Activated T-helper 17 cell treated with anti-CD3 and anti-CD28 coated beads, Interleukin-2, amount 50 U/mL, for 72 hours (primary cell): ENCODE measurements around the gene NDOR1. TPM values are rescaled to one million over a fixed set of nuclear protein-coding genes. Genes with fewer than 3 reads are reported as not detected.
"Not testable (repeated sequence)": the region's sequence is repeated elsewhere in the genome, so short reads cannot be mapped to it uniquely, and the experiment has no call there.

ENCODE experiments used
- ATAC-seq: fragments of 150-1000 bp; cut with Tn5 transposase; replicated peaks from 2 replicates; pipeline ENCODE4 v1.10.0; 2021; ENCODE audit warnings: mild to moderate bottlenecking, moderate library complexity
- H3K27ac Mint-ChIP-seq: one replicate; pipeline ENCODE4 v1.8.0; 2022; ENCODE audit warnings: mixed read lengths
- H3K27me3 Mint-ChIP-seq: one replicate; pipeline ENCODE4 v1.8.0; 2022; ENCODE audit warnings: mixed read lengths
- H3K36me3 Mint-ChIP-seq: one replicate; pipeline ENCODE4 v1.8.0; 2022; ENCODE audit warnings: low read depth, mild to moderate bottlenecking, mixed read lengths
- H3K4me1 Mint-ChIP-seq: one replicate; pipeline ENCODE4 v1.8.0; 2022; ENCODE audit warnings: mixed read lengths
- H3K4me3 Mint-ChIP-seq: one replicate; pipeline ENCODE4 v1.8.0; 2022; ENCODE audit warnings: mild to moderate bottlenecking, mixed read lengths
- H3K9me3 Mint-ChIP-seq: one replicate; pipeline ENCODE4 v1.8.0; 2022; ENCODE audit warnings: mixed read lengths
- total RNA-seq, 2 donors: library from RNA; stranded (reverse); gene quantifications; one replicate each; pipeline ENCODE4 v1.2.3, GENCODE V29; 2022

Gene NDOR1
- total RNA-seq, 2 donors from 2014 or later, result 20.5 to 40.2 TPM

DNA sequence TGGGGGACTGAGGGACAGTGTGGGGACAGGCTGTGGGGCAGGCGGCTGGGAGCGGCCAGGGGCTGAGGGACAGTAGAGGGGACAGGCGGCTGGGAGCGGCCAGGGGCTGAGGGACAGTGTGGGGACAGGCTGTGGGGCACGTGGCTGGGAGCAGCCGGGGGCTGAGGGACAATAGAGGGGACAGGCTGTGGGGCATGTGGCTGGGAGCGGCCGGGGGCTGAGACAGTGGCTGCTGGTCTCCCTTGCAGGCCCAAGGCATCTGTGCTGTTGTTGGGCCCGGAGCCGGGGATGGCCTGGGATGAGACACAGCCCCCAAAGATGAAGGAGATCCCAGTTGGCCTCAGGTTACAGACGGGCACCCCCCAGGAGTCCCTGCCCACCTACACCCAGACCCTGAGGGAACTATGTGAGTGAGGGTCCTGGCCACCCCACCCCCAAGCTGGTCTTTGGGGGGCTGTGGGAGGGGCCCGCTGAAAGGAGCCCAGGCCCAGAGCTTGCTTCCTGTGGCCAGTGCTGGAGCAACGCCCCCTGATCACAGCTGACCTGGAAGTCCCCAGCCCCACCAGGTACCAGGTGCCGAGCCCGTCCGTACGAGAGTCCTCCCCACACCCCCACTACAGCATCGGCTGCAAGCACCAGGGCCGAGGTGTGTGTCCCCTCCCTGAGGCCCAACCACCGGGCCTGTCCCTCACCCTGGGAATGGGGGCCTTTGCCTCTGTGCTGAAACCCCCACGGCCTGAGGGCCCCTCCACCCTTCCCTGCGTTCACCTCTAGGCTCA, 46.2 kb downstream of the NDOR1 start:
- Mint-ChIP-seq H3K36me3 (peaks cover 12% of the 10 kb centered on the region), H3K4me1 (peaks cover 4% of the 10 kb centered on the region), H3K9me3 (no peaks in the 10 kb centered on the region), H3K27ac (no peak overlapping the region), H3K4me3 (no peak overlapping the region), H3K27me3 (no peaks in the 10 kb centered on the region)
- no peak for ATAC-seq

DNA sequence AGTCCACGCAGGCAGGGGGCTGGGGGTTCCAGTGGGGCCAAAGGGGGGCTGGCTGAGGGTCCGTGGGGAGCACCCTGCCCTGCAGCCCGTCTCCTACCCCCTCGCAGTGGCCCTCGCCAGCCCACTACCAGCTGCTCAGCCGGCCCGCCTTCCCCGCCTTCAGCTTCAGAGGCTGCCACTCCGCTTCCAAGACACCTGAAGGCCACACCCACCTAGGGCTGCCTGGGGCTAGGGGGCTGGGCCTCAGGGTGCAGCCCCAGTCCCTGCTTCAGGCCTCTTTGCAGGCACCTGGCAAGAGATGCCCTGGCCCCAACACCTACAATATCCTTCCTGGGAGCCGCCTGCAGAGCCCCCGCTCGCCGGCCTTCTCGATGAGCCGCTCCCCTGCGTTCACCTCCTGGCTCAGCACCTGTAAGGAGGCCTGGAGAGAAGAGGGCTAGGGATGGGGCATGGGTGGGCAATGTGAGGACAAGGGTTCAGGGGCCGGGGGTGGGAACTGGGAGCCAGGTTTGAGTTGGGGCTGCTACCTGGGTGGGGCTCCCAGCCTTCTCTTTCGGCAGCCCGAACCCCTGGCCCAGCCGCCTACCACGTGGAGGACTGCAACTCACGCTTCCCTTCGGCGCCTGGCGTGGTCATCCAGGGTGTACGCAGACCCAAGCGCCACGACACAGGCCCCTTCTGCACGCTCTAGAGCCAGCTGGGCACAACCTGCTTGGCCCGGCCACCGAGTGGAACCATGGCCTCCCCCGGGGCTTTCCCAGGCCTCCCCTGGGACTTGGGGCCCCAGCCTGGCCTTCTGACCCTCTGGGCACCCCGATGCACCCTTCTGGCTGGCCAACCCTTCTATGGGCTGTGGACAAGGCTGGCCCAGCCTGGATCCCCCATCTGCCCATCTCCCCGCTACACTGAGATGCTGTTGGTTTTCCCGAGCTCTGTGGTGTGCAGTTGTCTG, 47.3 kb downstream of the NDOR1 start:
- peaks cover 4% of the 10 kb centered on the region for H3K4me1 Mint-ChIP-seq
- H3K27me3 Mint-ChIP-seq, result no peaks in the 10 kb centered on the region
- H3K27ac Mint-ChIP-seq, result no peak overlapping the region
- no peak overlapping the region for H3K4me3 Mint-ChIP-seq
- no peak for ATAC-seq
- H3K9me3 Mint-ChIP-seq, result no peaks in the 10 kb centered on the region
- H3K36me3 Mint-ChIP-seq, result peaks cover 24% of the 10 kb centered on the region

DNA sequence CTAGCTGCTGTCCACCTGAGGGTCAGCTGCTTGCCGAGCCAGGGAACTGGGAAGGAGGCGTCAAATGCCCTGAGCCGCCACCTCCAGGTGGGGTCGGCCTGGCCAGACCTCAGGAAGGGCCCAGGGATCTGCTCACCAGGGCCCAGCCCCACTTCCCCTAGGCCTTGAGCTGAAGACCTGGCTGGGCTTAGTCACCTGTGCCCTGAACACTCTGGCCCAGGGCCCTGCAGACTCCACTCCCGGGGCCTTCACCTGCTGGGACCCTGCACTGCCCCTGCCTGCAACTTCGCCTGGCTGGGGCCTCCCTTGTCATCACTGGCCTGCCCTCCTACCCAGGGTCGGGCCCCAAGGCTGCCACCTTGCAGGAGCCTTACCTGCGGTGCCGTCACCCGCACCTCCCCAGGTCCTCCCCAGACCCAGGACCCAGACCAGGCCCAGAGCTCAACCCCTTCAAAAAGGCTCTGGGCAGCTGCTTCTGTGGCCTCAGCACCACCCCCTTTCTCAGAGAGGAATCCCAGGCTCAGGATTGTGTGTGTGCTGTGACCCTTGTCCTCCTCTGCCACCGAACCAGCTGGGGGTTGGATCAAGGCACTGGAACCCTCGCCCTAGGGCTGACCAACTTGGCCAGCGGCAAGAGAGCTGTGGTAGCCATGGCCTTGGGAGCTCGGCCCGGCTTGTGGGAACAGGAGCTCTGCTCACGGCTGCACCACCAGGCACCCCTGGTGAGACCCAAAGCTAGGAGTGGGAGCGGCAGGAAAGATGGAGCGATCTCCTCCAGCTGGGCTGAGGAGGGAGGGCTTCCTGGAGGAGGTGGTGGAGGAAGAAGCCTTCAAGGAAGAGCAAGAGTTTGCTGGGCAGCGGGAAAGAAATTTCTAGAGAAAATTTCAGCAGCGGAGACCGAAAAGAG, 48.5 kb downstream of the NDOR1 start:
- H3K27ac Mint-ChIP-seq, result peak overlapping the region; percentile 76
- no peak for ATAC-seq
- H3K36me3 Mint-ChIP-seq, result peaks cover 35% of the 10 kb centered on the region
- H3K4me3 Mint-ChIP-seq, result peak overlapping the region; percentile 85
- H3K4me1 Mint-ChIP-seq, result peaks cover 4% of the 10 kb centered on the region
- no peaks in the 10 kb centered on the region for H3K27me3 Mint-ChIP-seq
- no peaks in the 10 kb centered on the region for H3K9me3 Mint-ChIP-seq

DNA sequence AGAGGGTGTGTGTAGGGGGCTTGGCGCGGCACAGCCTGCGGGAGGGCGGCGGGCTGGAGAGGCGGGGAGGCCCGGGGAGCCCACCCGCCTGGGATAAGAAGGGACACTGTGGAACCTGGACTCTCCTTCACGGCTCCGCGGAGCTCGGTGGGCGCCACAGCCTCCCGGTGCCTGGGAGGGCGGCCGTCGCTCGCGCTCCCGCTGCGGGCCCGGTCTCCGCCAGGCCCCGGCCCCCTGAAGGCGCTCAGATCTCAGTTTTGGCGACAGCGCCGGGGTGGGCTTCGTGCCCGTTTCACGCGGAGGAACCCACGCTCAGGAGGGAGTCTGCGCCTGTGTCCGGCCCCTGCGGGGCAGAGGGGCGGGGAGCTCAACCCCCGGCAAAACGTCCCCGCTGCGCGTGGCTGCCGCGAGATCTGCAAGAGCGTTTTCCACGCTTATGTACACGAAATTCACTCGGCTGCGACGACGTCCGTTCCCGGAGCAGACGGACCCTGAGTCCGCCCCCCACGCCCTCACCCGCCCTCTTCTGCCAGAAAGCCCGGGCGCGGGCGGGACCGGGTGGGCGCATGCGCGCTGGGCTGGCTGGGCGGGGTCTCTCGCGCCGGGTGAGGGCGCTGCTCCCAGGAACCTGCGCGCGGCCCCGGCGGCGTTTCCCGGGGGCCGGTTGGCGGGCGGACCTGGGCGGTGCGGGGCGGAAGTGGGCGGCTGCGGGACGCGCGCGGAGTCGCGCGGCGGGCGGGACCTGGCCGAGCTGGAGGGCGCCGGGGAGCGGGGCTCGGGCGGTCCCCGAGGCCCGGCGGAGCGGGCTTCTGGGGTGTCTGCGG, 49.3 kb downstream of the NDOR1 start, which contains the start of gene NELFB:
Gene NELFB, plus strand, starts transcription at position 704 of the 824 bp plus-strand sequence.
- Mint-ChIP-seq H3K4me1 (peaks cover 4% of the 10 kb centered on the region), H3K9me3 (no peaks in the 10 kb centered on the region), H3K27ac (peak within 1 kb of the TSS; percentile 76), H3K27me3 (no peaks in the 10 kb centered on the region), H3K36me3 (peaks cover 40% of the 10 kb centered on the region), H3K4me3 (peak within 1 kb of the TSS; percentile 85)
- peak; percentile 89 for ATAC-seq

DNA sequence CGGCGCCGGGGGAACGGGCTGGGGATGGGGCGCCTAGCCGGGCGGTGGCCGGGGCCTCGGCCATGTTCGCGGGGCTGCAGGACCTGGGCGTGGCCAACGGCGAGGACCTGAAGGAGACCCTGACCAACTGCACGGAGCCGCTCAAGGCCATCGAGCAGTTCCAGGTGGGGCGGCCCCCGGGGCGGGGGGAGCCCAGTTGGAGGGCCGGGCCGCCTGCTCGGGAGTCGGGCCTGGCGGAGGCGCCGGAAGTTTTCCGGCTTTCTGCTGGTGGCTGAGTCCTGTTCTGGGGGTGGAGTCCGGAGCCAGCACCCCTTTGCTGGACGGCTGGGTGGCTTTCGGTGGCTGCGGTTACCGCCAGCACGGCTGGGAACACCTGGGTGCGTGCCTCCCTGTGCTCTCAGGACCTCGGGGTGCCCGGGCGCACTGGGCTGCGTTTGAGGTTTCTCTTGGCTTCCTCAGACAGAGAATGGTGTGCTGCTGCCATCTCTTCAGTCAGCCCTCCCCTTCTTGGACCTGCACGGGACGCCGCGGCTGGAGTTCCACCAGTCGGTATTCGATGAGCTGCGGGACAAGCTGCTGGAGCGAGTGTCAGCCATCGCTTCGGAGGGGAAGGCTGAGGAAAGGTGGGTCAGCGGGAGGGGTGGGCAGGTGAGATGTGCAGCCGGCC, 50.1 kb downstream of the NDOR1 start:
- ATAC-seq, result no peak
- no peaks in the 10 kb centered on the region for H3K9me3 Mint-ChIP-seq
- no peaks in the 10 kb centered on the region for H3K27me3 Mint-ChIP-seq
- H3K4me1 Mint-ChIP-seq, result peaks cover 4% of the 10 kb centered on the region
- no peak overlapping the region for H3K27ac Mint-ChIP-seq
- peak overlapping the region; percentile 85 for H3K4me3 Mint-ChIP-seq
- H3K36me3 Mint-ChIP-seq, result peaks cover 40% of the 10 kb centered on the region

DNA sequence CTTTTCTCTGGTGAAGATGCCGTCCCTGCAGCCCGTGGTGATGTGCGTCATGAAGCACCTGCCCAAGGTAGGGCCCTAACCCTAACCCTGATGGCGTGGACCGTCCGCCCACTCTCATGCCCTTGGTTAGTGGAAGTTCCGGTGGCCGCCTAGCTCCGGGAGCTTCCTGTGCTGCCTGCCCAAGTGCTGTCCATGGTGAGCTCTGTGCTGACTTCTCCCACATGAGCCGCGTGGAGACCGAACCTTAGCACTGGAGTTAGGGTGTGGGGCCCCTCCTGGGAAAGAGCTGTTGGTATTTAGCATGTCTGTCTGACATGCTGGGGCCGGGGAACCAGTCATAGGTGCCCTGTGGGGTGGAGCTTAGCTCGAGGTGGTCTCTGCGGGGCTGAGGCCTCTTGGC, 50.9 kb downstream of the NDOR1 start:
- Mint-ChIP-seq H3K27me3 (no peaks in the 10 kb centered on the region), H3K9me3 (no peaks in the 10 kb centered on the region), H3K36me3 (peaks cover 40% of the 10 kb centered on the region), H3K27ac (no peak overlapping the region), H3K4me3 (peak overlapping the region; percentile 85), H3K4me1 (peaks cover 4% of the 10 kb centered on the region)
- ATAC-seq, result no peak

DNA sequence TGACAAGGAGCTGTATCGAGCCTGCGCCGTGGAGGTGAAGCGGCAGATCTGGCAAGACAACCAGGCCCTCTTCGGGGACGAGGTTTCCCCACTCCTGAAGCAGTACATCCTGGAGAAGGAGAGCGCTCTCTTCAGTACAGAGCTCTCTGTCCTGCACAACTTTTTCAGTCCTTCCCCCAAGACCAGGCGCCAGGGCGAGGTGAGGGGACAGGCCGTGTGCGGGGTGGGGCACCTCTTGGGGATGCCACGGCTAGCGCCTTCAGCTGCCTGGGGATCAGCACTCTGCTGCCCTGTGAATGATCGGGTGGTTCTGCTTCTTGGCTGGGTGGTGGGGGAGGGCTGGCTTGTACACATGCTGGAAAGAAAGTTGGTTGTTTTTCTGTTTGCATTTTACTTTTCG, 51.4 kb downstream of the NDOR1 start:
- Mint-ChIP-seq H3K27ac (no peak overlapping the region), H3K9me3 (no peaks in the 10 kb centered on the region), H3K36me3 (peaks cover 45% of the 10 kb centered on the region), H3K4me1 (peaks cover 4% of the 10 kb centered on the region), H3K27me3 (no peaks in the 10 kb centered on the region), H3K4me3 (peak overlapping the region; percentile 85)
- ATAC-seq, result no peak

DNA sequence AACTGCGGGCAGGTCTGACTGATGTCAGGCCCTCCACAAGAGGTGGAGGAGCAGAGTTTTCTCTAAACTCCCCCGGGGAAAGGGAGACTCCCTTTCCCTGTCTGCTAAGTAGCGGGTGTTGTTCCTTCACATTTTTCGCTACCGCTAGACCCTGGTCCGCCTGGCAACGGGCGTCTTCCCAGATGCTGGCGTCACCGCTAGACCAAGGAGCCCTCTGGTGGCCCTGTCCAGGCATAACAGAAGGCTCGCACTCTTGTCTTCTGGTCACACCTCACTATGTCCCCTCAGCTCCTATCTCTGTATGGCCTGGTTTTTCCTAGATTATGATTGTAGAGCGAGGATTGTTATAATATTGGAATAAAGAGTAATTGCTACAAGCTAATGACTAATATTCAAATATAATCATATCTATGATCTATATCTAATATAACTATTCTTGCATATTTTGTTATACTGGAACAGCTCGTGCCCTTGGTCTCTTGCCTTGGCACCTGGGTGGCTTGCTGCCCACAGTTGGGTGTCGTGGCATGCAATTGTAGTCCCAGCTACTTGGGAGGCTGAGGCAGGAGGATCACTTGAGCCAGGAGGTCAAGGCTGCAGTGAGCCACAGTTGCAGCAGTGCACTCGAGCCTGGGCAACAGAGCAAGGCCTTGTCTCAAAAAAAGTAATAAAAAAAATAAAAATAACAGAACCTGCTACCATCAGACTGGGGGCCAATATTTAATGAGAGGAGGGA, 56.8 kb downstream of the NDOR1 start:
- not testable (repeated sequence) for ATAC-seq, H3K4me3 Mint-ChIP-seq, H3K27me3 Mint-ChIP-seq, H3K4me1 Mint-ChIP-seq, H3K27ac Mint-ChIP-seq, H3K9me3 Mint-ChIP-seq
- H3K36me3 Mint-ChIP-seq, result peaks cover 58% of the 10 kb centered on the region

DNA sequence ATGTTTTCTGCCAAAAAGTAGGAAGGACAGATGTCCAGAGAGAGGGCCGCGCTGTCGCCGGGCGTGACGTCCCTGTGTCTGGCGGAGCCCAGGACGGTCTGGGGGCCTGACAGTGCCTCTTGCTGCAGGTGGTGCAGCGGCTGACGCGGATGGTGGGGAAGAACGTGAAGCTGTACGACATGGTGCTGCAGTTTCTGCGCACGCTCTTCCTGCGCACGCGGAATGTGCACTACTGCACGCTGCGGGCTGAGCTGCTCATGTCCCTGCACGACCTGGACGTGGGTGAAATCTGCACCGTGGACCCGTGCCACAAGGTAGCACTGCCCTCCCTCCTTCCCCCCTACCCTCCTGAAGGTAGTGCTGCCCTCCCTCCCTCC, 57.4 kb downstream of the NDOR1 start:
- no peaks in the 10 kb centered on the region for H3K9me3 Mint-ChIP-seq
- H3K27me3 Mint-ChIP-seq, result no peaks in the 10 kb centered on the region
- ATAC-seq, result no peak
- no peak overlapping the region for H3K4me3 Mint-ChIP-seq
- no peaks in the 10 kb centered on the region for H3K4me1 Mint-ChIP-seq
- peaks cover 58% of the 10 kb centered on the region for H3K36me3 Mint-ChIP-seq
- no peak overlapping the region for H3K27ac Mint-ChIP-seq

DNA sequence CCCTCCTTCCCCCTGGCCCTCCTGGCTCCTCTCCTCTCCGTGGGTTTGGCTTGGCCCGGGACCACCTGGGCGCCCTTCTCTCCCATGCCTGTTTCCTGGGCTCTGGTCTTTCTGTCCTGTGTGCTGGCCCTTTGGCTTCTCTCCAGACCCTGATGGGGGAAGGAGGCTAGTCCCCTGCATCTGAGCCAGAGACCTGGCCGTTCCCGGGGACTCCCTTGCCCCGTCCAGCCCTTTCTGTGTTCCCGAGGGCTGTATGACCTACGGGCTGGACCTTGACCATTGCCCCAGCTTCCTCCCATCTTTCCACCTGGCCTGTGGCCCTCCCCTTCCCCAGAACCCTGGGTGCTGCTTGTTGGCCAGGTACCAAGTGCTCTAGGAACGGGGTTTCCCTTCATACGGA, 58.0 kb downstream of the NDOR1 start:
- no peaks in the 10 kb centered on the region for H3K9me3 Mint-ChIP-seq

DNA sequence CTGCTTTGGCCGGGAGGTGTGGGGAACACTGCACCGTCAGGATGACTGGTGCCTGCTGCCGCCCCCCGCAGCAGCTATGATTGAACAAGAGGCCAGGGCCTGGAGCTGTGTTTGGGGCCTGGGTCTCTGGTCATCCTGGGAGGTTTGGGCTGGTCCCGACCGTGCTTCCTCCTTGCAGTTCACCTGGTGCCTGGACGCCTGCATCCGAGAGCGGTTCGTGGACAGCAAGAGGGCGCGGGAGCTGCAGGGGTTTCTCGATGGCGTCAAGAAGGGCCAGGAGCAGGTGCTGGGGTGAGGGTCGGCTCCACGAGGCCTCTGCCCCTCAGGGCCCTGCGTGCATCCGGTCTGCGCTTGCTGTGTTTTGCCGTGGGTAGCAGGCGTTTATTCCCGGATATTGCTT, 58.6 kb downstream of the NDOR1 start:
- H3K27me3 Mint-ChIP-seq, result no peaks in the 10 kb centered on the region
- ATAC-seq, result no peak
- no peak overlapping the region for H3K4me3 Mint-ChIP-seq
- H3K4me1 Mint-ChIP-seq, result peaks cover 5% of the 10 kb centered on the region
- H3K36me3 Mint-ChIP-seq, result peaks cover 58% of the 10 kb centered on the region
- H3K9me3 Mint-ChIP-seq, result no peaks in the 10 kb centered on the region
- H3K27ac Mint-ChIP-seq, result no peak overlapping the region

More for the DNA sequence above, 58.0 kb downstream of the NDOR1 start:
- no peak overlapping the region for H3K27ac Mint-ChIP-seq
- no peak for ATAC-seq
- no peaks in the 10 kb centered on the region for H3K27me3 Mint-ChIP-seq
- H3K4me1 Mint-ChIP-seq, result peaks cover 1% of the 10 kb centered on the region
- peaks cover 58% of the 10 kb centered on the region for H3K36me3 Mint-ChIP-seq
- H3K4me3 Mint-ChIP-seq, result no peak overlapping the region

DNA sequence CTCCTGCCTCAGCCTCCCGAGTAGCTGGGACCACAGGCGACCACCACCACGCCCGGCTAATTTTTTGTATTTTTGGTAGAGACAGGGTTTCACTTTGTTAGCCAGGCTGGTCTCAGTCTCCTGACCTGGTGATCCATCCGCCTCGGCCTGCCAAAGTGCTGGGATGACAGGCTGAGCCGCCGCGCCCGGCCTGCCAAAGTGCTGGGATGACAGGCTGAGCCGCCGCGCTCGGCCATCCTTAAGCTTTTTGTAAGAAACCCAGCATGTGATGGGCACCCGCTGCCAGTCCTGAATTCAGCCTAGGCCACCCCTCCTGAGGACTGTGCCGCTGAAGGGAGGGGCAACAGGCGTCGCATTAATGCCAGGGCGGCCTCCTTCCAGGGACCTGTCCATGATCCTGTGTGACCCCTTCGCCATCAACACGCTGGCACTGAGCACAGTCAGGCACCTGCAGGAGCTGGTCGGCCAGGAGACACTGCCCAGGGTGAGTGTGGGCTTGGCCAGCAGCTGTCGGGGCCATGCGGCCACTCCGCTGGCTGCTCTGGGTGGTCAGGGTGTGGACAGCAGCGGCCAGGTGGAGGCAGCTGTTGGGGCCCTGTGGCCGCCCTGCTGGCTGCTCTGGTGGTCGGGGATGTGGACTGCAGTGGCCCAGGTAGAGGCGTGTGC, 60.1 kb downstream of the NDOR1 start:
- no peak overlapping the region for H3K4me3 Mint-ChIP-seq
- H3K27me3 Mint-ChIP-seq, result no peaks in the 10 kb centered on the region
- no peak overlapping the region for H3K27ac Mint-ChIP-seq
- H3K9me3 Mint-ChIP-seq, result no peaks in the 10 kb centered on the region
- peaks cover 65% of the 10 kb centered on the region for H3K36me3 Mint-ChIP-seq
- H3K4me1 Mint-ChIP-seq, result peaks cover 5% of the 10 kb centered on the region
- ATAC-seq, result no peak
